HG02973 (cell line): ENCODE measurements around the gene NFKBIZ.
A peak's percentile ranks its signal among the peaks of the same experiment; 100 is the strongest.

ENCODE experiments used
- ATAC-seq: cut with Tn5 transposase; IDR thresholded peaks from one replicate; pipeline ENCODE4 v1.9.1; 2021; ENCODE audit warnings: moderate library complexity; ENCODE audit not compliant: unreplicated experiment

The NFKBIZ gene

DNA sequence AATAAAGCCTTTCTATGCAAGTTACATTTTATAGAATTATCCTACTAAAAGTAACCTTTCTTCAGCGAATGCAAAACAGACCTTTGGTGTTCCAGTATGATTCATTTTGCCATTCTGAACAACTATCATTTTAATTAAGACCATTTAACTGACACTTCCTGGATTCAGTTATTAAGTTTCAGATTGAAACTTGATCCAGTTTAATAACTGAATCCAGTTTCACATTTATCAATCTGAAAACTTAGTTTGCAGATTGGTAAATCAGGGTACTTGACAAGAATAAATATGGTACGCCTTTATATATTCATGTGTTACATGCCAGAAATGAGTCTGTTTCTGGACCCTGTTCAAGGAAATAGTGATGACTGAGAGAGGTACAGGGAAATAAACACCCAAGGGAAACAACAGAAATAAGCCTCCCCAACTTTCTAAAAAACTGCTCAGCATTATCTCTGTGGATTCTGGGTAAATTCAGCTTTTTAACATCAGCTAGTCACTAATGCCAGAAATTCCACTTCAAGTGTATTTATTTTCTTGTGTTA, 23.3 kb upstream of the NFKBIZ start:
- ATAC-seq, result no peak

DNA sequence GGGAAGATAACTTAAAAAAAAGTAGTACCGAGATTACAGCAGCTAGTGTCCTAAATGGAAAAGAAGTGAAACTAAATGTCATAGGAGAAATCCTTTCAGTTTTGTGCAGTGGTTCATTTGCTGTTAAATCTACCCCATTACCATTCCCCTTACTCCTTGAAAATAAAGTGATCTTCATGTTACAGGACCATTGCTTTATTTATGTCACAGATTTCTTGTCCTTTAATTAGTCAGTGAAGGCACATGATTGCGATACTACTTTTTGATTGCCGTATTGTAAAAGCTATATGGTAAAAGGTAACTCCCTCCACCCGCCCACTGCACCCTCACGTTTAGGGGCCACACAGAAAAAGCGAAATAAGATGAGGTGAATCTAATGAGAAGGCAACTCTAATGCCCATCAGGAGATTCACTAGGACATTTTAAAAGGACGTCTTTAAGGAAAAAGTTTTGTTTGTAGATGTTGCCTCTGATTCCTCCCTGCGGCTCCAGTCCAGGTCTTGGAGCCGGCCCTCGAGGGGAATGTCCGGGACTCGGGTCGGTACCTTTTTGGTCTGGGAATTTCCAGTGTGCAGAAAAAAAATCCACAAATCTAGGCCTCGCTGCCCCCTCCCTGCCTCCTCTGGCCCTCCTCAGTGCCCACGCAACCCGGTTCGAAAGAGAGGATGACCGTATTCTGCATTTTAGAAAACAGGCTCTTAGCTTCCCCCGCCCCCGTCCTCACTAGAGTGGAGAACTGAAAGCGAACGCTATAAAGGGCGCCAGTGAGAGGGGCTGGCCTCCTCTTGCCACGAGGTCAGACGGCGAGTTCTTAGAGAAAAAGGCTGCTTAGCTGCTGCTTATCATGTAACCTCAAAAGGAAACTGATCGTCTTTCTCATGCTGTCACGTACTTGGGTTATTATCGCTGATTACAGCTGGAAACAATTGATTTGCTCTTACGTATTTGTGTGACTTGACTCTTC, 21.8 kb upstream of the NFKBIZ start:
- ATAC-seq, result peak; percentile 74

- ATAC-seq, result no peak
These were observed 21.0 kb upstream of the NFKBIZ start for GRCh38 chr3:101828276-101828675.

- peak; percentile 48 for ATAC-seq
These were observed 20.4 kb upstream of the NFKBIZ start for GRCh38 chr3:101828691-101829436.

GRCh38 chr3:101829437-101829830, 19.9 kb upstream of the NFKBIZ start:
- ATAC-seq, result no peak

GRCh38 chr3:101829874-101830273, 19.4 kb upstream of the NFKBIZ start:
- no peak for ATAC-seq

DNA sequence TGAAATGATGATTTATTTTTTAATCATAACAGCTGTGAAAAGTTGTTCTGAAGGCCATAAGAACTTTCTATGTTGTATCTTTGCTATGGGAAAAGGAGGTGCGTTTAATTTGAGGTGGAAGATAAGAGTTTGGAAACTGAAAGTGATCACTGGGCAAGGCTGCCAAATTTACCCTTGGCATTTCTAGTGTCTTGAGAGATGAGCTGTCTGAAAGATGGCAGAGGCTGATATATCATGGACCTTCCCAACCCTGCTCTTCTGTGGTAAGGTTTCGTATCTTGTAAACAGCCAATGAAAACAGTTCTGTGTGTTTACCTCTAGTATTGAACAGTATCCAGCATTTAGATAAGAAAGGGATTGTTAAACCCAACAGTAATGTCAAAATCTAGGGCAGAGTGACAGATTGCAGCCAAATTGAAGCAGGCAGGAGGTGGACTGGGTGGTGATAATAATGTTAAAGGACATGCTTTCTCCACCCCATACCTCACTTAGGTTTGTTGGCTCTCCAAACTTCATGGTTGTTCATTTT, 15.8 kb upstream of the NFKBIZ start:
- no peak for ATAC-seq

- no peak for ATAC-seq
These were observed 13.6 kb upstream of the NFKBIZ start for GRCh38 chr3:101835676-101836075.

- no peak for ATAC-seq
These were observed 13.2 kb upstream of the NFKBIZ start for GRCh38 chr3:101836160-101836559.

DNA sequence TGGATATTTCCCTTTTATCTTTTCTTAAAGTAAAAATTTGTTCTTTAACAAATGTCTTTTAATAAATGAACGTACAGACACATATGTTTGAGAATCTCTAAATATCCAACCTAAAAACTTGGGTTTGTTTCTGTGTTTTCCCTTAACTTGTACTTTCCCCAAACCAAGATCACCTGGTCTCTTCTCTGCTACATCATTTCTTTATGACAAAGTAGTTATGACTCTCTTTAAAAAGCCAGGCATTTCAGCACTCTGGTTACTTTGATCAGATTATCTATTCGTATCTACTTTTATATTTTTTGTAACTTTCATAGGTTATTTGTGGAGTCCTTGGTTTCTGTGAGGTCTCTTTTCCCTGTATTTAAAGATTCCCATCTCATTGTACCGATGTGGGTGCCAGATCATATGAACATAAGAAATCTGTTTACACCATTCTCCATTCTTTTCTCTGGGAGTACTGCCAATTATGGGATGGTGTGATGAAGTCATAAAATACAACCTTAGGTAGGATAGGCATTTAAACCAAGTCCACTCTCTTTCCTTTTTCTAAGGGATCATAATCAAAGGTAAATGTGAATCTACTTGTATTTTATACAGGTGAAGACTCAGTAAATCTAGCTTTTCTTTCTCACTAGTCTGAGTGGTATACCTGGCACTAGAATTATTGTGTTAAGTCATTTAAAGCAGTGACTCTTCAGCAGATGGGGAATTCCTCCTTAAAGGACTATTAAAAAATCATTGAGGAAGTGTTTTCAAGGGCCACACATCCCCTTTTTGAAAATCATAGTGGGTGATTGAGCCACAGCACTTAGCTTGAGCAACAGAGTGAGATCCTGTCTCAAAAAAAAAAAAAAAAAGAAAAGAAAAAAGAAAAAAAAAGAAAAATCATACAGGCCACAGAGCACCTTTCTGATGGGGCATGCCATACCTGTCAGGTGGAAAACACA, 12.4 kb upstream of the NFKBIZ start:
- no peak for ATAC-seq

- ATAC-seq, result no peak
These were observed 10.6 kb upstream of the NFKBIZ start for GRCh38 chr3:101838691-101839090.

- ATAC-seq, result no peak
These were observed 9.2 kb upstream of the NFKBIZ start for GRCh38 chr3:101840066-101840465.

- ATAC-seq, result no peak
These were observed 6.9 kb upstream of the NFKBIZ start for GRCh38 chr3:101842245-101842934.

DNA sequence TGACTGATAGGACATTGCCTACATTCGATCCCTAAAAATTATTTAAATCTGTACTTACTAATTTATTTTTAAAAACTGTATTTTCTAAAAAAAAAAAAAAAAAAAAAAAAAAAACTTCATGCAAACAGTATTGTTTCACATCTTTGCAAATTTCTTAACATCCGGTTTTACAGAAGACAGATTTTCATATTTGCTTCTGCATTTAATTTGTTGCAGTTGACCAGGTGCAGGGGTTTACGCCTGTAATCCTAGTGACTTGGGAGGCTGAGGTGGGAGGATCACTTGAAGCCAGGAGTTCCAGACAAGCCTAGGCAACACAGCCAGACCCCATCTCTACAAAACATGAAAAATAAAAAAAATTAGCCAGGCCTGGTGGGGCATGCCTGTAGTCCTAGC, 6.4 kb upstream of the NFKBIZ start:
- no peak for ATAC-seq

GRCh38 chr3:101845425-101845824, 3.9 kb upstream of the NFKBIZ start:
- no peak for ATAC-seq

DNA sequence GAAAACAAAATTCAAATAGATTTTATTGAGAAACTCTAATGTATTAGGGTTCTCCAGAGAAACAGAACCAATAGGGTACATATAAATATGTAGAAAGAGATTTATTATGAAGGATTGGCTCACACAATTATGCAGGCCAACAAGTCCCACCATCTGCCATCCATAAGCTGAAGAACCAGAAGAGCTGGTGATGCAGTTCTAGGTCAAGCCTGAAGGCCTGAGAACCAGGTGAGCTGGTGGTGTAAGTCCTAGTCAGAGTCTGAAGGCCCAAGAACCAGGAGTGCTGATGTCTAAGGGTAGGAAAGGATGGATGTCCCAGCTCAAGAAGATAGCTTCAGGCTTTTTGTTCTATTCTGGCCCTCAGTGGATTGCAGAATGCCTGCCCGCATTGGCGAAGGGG, 2.6 kb upstream of the NFKBIZ start:
- no peak for ATAC-seq

DNA sequence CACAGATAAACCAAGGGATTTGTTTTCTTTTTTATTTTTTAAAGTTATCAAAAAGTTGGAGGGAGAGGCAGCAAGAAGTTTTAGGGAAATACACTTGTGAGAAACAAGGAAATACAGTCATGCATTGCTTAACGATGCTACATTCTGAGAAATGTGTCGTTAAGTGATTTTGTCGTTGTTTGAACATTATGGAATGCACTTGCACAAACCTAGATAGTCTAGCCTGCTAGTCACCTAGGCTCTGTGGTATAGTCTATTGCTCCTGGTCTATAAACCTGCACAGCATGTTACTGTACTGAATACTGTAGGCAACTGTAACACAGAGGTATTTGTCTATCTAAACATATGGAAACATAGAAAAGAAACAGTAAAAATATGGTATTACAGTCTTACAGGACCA, 2.0 kb upstream of the NFKBIZ start:
- ATAC-seq, result no peak

DNA sequence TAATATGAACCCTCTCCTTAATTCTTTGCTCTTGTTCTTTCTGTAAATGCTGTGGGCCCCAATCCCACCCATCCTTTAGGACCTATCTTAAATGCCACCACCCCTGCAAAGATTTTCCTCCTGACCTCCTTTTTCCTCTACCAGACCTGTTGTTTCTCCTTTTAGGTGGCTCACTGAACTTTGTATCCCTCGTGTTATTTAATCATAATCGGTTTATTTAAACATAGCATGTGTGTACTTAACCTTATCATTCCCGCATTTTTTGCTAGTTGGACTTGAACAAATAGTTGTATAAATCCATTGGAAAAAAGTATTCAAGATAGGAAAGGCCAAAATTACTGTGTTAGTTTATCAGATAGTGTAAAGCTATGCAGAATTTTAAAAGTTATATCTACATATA, 988 bp upstream of the NFKBIZ start:
- ATAC-seq, result no peak

- peak; percentile 28 for ATAC-seq
These were observed 466 bp downstream of the NFKBIZ start for GRCh38 chr3:101849714-101850245.
